Cardiac septum (tissue), 1 donor: ENCODE measurements around the gene TUBB2B. TPM values are rescaled to one million over a fixed set of nuclear protein-coding genes. Genes with fewer than 3 reads are reported as not detected.

ENCODE experiments used
- DNase-seq: peaks from one replicate; pipeline ENCODE4 v3.0.0-alpha.2; 2020; ENCODE audit warnings: low spot score
- intact Hi-C: fragments of 100-400 bp; cut with DNase I; formaldehyde crosslinking; loops from one replicate; pipeline ENCODE4 v1.14.0; 2022
- long read RNA-seq: library from polyadenylated mRNA; unstranded; transcript quantifications from one replicate; pipeline ENCODE4 v2.0.0, GENCODE V29; 2021
- total RNA-seq: library from RNA; stranded (reverse); fragmentation: NEBNext Ultra II Directional; extraction: Animal tissue kit (Norgen Biotek cat#: 25700); gene quantifications from one replicate; pipeline ENCODE4 v1.2.1, GENCODE V29; 2021
- donor health status: DM: no; HTN: no; CAD: no.

TUBB2B gene
- 1.2 TPM for total RNA-seq
- long read RNA-seq, partial matches to known transcripts, result 0 of 2 reads
- long read RNA-seq, other reads (novel, unspliced or antisense), result 0 of 2 reads

DNA sequence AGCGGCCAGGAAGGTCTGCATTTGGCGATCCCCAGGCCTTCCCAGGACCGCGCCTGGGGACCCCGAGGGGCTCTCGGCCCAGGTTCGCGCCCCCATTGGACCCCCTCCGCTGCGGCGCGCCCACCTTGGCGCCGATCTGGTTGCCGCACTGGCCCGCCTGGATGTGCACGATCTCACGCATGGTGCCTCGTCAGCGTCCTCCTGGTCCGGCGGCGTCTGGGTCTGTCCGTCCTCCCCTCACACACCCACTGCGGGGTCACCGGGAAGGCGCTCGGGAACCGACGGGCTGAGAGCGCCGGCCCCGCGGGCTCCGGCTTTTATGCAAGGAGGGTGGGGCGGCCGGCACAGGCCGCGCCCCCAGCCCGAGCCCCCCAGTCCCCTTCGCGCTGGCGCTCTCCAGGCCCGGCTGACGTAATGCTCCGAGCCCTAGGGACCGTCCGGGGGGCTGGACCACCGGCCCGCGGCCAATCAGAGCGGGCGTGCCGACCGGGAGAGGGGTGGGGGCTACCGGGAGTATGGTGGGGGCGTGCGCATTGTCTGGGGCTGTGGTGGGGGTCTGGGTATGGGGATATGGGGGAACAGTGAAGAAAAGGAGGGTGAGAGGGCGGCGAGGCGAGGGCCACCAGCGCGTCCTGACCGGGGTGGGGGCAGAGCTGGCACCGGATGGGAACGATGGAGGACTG is at the start of gene TUBB2B:
TUBB2B (minus strand) TSS at position 291 of the 683 bp plus-strand sequence; CDS start at position 181, 110 bp downstream.
- intact Hi-C loops, result no loop called here
- DNase-seq, result no peak

DNA sequence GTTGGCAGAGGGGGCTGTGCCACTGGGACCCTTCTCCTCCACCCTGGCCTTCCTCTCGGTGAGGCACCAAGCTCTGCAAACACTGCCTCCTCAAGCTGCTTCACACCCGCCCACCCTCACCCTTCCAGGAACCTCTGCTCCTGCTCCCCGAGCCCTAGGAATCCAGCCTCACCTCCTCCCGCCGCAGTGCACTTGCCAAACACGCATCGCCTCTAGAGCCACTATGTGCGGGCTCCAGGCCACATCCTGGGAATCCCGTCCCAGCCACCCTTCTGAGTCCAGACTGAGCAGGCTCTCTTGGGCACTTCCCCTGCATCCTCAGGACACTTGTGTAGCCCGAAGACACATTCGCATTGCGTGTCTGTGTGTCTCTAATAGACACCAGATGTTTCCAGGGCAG is 49.8 kb upstream of the TUBB2B start:
- intact Hi-C loops, result loop anchor here (10.0 kb wide), 1 partner anchor 708 kb away; no protein-coding TSS in a partner anchor
- DNase-seq, result no peak

DNA sequence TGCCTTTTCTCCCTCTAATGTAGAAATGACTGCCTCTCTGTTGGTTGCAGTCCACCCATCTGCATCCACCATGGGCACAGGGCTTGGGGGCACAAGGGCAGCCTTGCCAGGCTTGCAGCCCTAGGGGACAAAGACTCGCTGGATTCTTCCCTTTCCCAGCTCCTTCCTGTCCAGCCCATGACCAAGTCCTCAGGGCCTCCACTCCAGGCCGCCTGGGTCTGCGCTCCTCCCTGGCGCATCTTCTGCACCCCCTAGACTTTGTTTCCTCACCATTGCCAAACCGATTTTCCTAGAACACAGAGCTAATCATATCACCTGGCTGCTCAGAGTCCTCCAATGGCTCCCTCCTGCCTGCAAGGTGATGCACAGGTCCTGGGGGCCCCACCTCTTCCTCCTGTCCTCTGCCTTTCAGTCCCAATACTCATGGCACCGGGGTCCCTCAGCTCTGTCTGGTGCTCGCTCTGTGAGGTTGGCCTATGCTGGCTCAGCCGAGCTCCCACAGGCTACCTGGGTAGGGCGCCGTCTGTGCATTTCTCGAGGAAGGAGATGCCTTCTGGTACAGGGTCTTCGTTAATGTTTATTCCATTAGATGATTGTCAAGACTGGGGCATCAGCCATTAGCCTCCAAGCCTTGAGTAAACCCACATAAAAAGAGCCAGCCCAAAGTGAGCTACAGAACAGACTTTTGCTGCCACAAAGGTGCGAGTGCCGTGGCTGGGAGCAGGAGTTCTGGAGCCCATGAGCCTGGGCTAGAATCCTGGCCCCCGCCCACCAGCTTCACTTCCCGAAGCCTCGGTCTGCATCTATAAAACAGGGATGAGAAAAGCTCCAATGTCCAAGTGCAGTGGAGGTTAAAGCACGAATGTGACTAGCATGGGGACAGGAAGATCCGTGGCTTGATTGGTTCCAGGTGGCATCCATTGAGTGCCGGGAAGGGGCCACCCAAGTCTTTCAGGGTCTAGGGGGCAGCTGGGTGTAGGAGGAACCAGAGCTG is 49.0 kb upstream of the TUBB2B start:
- intact Hi-C loops, result loop anchor here (10.0 kb wide), 1 partner anchor 708 kb away; no protein-coding TSS in a partner anchor
- DNase-seq, result no peak

DNA sequence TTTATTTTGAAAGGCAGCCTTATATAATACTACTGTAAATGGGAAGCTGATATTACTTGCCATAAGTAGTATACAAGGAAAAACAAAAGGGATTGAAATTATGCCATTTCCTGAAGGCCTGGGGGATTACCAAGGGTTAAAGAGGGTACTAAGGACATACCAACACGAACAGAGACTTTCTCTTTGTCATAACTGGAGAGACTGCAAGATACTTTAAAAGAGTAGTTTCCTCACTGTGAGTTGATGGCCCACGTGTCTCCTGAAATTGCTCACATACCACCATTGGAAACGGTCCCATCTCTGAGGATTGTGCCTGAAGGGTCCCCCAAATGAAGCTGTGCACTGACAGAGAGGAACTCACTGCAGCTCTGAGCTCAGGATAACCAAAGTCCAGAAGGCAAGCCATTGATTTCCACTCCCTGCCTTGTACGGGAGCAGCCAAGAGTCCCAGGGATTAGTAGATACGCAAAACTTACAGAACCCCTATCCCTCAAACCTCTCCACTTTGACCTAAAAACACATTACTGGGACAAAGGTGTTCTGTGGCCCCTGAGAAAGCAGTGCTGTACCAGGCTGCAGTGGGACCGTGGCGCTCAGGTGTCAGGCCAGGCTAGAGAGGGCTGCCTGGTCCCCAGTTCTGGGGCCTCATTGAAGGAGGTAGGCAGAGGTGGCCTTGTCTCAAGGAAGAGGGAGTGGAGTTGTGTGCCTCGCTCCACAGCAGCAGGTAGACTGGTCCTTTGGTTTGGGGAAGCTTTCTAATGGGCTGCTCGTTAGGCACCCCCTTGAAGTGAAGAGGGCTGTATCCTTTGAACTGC is 46.5 kb upstream of the TUBB2B start:
- intact Hi-C loops, result loop anchor here (10.0 kb wide), 1 partner anchor 711 kb away; no protein-coding TSS in a partner anchor

DNA sequence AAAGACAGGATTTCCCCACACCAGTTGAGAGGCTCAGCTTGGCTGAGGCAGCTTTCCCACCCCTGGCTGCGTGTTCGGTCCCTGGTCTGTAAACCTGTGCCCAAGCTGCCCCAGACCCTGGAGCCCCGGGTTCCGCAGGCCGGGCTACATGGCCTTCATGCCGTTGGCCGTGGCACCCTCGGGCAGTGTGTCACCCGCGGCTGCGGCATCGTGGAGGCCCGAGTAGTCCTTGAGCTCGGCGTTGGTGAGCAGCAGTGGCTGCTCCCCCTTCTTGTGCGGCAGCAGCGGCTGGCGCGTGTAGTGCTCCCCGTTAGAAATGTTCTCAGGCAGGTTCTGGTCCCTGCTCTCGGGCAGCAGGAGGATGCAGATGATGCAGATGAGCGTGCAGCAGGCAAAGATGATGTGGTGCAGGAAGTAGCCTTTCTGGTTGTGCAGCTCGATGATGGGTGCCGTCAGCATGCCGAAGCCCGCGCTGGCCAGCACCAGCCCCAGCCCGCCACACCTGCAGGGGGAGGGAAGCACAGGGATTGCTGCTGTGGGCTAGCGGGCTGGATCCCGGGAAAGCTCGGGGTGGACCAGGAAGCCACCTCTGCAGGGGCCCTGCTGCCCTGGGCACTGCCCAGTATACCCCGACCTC is 45.6 kb upstream of the TUBB2B start:
- no peak for DNase-seq
- intact Hi-C loops, result loop anchor here (10.0 kb wide), 1 partner anchor 712 kb away; no protein-coding TSS in a partner anchor

More for the DNA sequence above, 46.5 kb upstream of the TUBB2B start:
- no peak for DNase-seq

DNA sequence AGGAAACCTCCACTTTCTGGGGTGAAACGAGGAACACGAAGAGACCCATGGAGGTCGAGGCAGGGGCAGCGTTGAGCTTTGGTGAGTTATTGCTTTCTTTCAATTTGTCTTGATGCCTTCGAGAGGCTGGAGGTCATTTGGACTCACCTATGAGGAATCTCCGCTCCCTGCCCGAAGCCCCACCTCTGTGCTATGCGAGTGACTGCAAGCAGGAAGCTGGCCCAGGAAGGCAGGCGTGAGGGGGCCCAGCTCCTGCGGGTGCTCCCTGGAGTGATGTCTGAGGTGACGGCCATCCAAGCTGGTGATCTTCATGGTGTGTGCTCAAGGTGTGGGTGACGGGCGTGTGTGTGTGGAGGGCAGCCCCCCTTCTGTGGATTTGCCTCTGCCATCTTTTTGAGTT is 44.3 kb upstream of the TUBB2B start:
- intact Hi-C loops, result loop anchor here (10.0 kb wide), 1 partner anchor 713 kb away; no protein-coding TSS in a partner anchor
- DNase-seq, result no peak

DNA sequence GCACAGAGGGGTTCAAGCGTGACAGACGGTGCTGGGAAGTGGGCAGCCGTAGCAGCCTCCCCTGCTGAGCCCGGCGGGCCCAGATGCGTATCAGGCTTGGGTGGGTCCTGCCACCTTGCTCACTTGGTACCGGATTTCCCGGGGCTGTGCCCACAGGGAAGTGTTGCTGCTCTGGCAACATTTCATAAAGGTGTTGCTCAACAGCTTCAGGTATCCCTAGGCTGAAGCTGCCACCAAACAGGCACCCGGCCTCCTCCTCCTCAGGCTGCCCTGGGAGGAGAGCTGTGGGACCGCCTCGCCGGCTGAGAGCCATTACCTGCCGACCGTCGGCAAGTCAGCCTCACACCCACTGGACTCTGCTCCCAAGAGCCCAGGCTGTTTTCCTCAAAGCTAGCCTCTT is 42.8 kb upstream of the TUBB2B start:
- no peak for DNase-seq
- intact Hi-C loops, result loop anchor here (10.0 kb wide), 1 partner anchor 715 kb away; no protein-coding TSS in a partner anchor

DNA sequence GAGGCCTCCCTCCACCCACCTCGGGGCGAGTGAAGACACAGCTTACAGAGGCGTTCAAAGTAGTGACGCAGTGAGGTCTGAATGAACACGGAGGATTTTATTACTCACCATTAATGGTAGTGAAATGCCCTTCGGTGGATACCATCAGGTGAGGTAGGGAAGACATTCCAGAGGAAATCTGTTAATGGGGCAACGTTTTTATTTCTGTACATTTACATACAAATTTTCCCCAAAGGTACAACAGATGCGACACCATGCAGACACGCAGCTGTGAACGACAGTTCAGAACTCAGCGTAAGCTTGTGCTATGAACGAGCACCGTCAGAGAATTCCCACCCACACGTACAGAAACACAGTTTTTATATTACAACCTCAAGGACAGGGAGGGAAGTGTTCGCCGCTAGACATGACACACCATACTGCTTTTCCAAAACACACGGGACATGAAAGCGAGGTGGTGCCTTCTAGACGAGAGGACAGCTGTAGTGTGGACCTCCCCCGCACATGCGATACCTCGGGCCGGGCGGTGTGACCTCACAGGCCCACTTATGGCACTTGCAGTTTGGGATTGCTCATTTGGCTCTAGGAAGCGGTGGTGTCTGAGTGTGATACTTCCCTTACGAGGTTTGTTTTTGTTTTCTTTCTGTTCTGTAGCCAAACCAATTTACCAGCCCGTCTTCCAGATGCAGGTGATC is 42.0 kb upstream of the TUBB2B start:
- DNase-seq, result no peak
- intact Hi-C loops, result no loop called here

DNA sequence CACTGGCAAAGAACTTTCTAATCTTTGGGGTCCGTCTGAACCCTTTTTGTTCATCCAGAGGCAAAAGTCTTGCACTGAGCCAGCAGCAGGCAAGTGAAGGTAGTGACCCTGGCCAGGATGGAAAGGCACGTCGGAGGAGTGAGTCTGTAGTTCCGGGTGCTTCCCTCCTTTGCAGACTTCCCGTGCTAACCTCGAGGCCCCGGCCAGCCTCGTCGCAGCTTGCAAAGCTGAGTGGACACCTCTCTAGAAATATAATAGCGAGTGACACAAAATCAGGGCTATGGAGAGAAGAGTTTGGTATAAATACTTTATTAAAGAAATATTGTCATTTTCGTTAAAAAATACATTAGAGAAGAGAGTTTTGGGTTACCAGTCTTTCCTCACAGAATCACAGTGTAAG is 41.2 kb upstream of the TUBB2B start:
- DNase-seq, result no peak
- intact Hi-C loops, result no loop called here

DNA sequence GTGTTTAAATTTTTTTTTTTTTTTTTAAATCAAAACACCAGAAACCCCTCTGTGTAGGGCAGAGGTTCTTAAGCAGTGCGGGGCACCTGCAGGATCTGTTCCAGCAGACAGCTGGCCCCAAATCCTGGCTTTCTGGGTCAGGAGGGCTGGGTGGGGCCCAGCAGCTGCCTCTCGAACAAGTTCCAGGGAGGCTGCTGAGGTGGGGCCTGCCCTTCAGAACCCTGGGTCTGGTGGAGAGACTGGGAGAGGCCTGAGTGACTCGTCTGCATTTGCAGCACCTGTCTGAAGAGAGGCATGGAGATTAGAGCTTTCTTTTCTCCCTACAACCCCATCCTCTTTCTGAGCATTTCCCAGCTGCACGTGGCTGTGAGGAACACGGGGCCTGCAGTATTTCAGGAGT is 39.7 kb upstream of the TUBB2B start:
- DNase-seq, result no peak
- intact Hi-C loops, result no loop called here

DNA sequence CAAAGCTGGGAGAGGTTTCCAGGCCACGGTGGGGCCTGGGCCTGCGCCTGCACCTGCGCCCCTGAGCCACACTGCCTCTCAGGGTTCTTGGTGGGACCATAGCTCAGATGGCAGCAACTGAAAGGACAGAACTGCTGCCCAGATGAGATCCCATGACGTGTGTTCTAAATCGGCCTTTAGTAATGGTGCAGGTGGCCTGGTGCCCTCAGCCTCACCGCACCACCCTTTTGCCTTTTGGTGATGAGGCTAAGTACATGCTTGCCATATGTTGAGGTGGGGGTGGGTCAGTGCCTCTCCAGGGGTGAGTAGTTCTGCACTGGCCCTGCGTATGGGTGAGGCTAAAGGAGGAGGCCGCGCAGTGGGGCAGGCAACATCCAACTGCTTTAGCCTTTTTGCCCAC is 38.7 kb upstream of the TUBB2B start:
- no peak for DNase-seq
- intact Hi-C loops, result no loop called here

DNA sequence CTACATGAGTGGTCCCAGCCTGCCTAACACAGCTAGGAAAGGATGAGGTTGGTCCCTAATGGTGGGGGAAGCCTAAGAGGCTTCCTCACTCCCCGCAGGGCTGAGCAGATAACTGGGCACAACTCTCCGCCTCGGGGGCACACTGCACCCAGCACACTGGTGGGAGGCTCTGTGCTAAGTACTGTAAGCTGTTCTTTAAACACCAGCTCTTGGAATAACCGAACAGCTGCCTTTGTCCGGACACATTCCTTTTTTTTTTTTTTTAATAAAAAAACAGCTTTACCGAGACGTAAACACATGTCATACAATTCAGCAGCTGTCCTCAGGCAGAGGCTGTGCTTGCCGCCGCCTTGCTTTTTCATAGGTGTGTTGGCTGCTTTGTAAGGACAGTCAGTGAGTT is 38.2 kb upstream of the TUBB2B start:
- DNase-seq, result no peak
- intact Hi-C loops, result no loop called here

DNA sequence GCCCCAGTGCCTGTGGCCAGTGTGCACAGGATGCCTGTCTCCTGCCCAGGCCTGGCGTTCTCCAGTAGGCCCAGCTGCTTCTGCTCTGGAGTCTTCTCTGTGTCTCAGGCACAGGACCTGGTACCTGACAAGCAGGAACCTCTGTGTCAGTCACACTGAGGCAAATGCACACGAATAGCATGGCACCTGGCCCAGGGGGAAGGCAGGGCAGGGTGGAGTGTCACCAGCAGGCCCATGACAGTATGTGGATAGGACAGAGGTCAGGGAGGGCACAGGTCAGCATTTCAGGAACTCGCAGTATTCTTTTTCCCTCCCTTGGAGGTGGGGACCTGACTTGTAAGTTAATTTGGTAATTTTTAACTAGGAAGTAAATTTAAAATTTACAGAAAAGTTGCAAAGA is 36.9 kb upstream of the TUBB2B start:
- intact Hi-C loops, result no loop called here
- DNase-seq, result no peak

DNA sequence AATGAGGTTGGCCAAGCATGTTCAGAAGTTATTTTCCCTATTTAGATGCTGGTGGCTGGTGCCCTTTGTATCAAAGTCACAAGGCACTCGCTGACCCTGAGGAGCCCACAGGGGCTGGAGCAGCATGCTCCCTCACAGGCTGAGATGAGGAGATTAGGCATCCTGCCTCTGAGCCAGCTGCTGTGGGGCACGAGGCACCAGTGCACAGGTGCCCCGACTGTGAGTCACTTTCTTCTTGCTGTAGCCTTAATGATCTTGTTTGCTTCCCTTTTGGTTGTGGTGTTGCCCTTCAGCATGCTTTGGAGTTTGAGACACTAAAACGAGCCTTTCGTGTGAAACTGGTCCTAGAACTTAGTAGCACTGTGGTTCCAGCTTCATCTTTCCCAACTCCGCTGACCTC is 35.6 kb upstream of the TUBB2B start:
- no peak for DNase-seq
- intact Hi-C loops, result no loop called here

DNA sequence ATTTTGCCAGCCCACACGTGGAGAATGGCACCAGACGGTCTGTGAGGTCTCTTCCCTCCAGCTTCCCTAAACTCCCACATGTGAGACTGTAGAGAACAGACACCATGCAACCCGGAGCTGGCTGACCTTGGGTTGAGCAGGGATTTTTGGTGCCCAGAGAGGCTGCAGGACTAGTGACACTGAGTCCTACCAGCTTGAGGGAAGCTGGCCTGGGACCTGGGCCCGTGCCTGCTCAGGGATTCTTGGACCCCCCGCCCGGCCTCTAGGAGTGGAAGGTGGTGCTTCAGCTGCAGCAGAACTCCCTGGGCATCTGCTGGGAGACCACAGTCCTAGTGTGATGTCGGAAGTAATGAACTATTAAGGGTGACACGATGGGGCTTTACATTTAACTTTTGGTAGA is 34.5 kb upstream of the TUBB2B start:
- intact Hi-C loops, result no loop called here
- no peak for DNase-seq

DNA sequence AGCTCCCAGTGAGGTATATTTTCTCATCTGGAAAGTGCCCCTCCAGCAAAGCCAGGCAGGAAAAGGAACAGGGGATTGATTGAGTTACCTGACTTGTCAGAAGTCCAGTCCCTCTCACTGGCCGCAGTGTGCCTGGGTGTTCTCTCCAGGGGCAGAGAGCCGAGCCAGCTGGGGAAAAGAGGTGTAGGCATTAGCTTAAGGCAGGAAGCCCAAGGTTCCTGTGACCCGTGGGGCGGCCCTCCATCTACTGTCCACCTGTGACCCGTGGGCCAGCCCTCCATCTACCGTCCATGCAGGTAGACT is 34.0 kb upstream of the TUBB2B start:
- intact Hi-C loops, result no loop called here
- no peak for DNase-seq

DNA sequence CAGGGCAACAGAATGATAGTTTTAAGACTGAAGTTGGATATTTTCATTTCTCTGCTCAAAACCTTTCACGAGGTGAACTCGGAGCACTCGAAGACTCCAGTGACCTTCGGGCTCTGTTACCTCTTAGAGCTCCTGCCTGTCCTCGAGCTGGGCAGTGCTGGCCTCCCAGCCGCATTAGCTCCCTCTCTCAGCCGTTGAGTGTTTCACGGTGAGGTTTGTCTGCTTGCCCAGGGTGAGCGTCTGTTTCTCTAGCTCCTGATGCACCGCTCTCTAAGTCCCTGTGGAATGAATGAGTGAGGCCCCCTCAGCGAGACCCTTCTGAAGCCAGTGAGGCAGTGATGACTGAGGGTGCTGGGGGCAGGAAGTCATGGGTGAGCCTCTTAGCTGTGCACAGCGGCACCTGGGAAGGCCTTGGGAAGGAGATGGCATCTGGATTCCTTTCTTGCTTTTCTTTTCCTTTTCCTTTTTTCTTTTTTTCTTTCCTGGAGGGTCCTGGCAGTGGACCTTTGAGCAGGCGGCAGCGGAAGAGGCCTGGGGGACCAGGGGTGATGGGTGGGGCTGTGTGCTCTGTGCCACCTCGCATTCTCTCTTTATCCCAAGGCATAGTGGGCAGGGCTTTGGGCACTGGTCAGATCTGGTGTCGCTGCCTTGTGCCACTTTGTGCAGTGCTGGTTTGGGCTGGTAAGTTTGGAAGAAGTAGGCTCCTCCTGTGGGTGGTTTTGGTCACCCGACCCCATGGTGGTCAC is 33.5 kb upstream of the TUBB2B start:
- no peak for DNase-seq
- intact Hi-C loops, result no loop called here

DNA sequence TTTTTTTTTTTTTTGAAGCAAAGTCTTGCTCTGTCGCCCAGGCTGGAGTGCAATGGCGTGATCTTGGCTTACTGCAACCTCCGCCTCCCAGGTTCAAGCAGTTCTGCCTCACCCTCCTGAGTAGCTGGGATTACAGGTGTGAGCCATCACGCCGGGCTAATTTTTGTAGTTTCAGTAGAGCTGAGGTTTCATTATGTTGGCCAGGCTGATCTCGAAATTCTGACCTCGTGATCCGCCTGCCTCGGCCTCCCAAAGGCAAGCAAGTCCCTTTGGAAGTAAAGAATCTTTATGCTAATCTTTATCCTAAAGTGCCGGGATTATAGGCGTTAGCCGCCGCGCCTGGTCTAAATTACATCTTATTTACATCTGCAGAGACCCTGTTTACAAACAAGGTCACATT is 32.8 kb upstream of the TUBB2B start:
- intact Hi-C loops, result no loop called here
- no peak for DNase-seq
